ENCODE results near the gene PELI2. TPM values are rescaled to one million over a fixed set of nuclear protein-coding genes. Genes with fewer than 3 reads are reported as not detected.

Gene PELI2
- total RNA-seq, 1 experiment from 2014 or later = 19.5 TPM

GRCh38 chr14:56221382-56222128 is 103.3 kb downstream of the PELI2 start:
- no TSS peak for BruUV-seq (replicated peaks)
- no peak for TF ChIP-seq CTCF (IDR thresholded peaks at IDR 0.05; ENCODE audit: unreplicated experiment)
- CTCF ChIA-PET = interaction anchor here (0.8 kb wide), 1 partner anchor 167 kb away, joined by 3 read pairs; no protein-coding TSS in a partner anchor
- intact Hi-C loops (cut with micrococcal nuclease; ENCODE audit: unreplicated experiment) = loop anchor here (10.0 kb wide), 1 partner anchor 77 kb away; no protein-coding TSS in a partner anchor
- no peak overlapping the region for H3K27ac Mint-ChIP-seq (ENCODE audit: unreplicated experiment)
- no peak for DNase-seq
- H3K9me3 Mint-ChIP-seq (ENCODE audit: low read depth, unreplicated experiment) = no peaks in the 10 kb centered on the region
- no peak overlapping the region for H3K4me3 Mint-ChIP-seq (ENCODE audit: low read depth, unreplicated experiment)
- peaks cover 13% of the 10 kb centered on the region for H3K4me1 Mint-ChIP-seq (ENCODE audit: low read depth, unreplicated experiment)
- no peaks in the 10 kb centered on the region for H3K27me3 Mint-ChIP-seq (ENCODE audit: unreplicated experiment)
- no peaks in the 10 kb centered on the region for H3K36me3 Mint-ChIP-seq (ENCODE audit: insufficient read depth, unreplicated experiment)

- TF ChIP-seq CTCF (IDR thresholded peaks at IDR 0.05; ENCODE audit: unreplicated experiment) = no peak
- Mint-ChIP-seq H3K4me1 (ENCODE audit: low read depth, unreplicated experiment) (peaks cover 13% of the 10 kb centered on the region), H3K27me3 (ENCODE audit: unreplicated experiment) (no peaks in the 10 kb centered on the region), H3K9me3 (ENCODE audit: low read depth, unreplicated experiment) (no peaks in the 10 kb centered on the region), H3K27ac (ENCODE audit: unreplicated experiment) (no peak overlapping the region), H3K4me3 (ENCODE audit: low read depth, unreplicated experiment) (no peak overlapping the region), H3K36me3 (ENCODE audit: insufficient read depth, unreplicated experiment) (no peaks in the 10 kb centered on the region)
- DNase-seq = no peak
- CTCF ChIA-PET = interaction anchor here (0.5 to 1.0 kb wide), 2 partner anchors 517 to 572 kb away, joined by 3 to 4 read pairs; no protein-coding TSS in a partner anchor
- intact Hi-C loops (cut with micrococcal nuclease; ENCODE audit: unreplicated experiment) = loop anchor here (10.0 kb wide), 1 partner anchor 79 kb away; no protein-coding TSS in a partner anchor
- BruUV-seq (replicated peaks) = no TSS peak
Measured at GRCh38 chr14:56224229-56224628, 106.0 kb downstream of the PELI2 start.

GRCh38 chr14:56224691-56225681 is 106.8 kb downstream of the PELI2 start:
- DNase-seq = peak; percentile 42
- CTCF ChIA-PET = interaction anchor here (0.5 to 1.0 kb wide), 2 partner anchors 518 to 573 kb away, joined by 3 to 4 read pairs; no protein-coding TSS in a partner anchor

More at GRCh38 chr14:56224691-56225681, 106.8 kb downstream of the PELI2 start:
- intact Hi-C loops (cut with micrococcal nuclease; ENCODE audit: unreplicated experiment) = loop anchor here (10.0 kb wide), 1 partner anchor 80 kb away; no protein-coding TSS in a partner anchor
- Mint-ChIP-seq H3K4me1 (ENCODE audit: low read depth, unreplicated experiment) (peaks cover 13% of the 10 kb centered on the region), H3K4me3 (ENCODE audit: low read depth, unreplicated experiment) (peak overlapping the region; percentile 13), H3K27ac (ENCODE audit: unreplicated experiment) (peak overlapping the region; percentile 11), H3K36me3 (ENCODE audit: insufficient read depth, unreplicated experiment) (no peaks in the 10 kb centered on the region), H3K9me3 (ENCODE audit: low read depth, unreplicated experiment) (peaks cover 4% of the 10 kb centered on the region), H3K27me3 (ENCODE audit: unreplicated experiment) (no peaks in the 10 kb centered on the region)
- no peak for TF ChIP-seq CTCF (IDR thresholded peaks at IDR 0.05; ENCODE audit: unreplicated experiment)
- no TSS peak for BruUV-seq (replicated peaks)
